Cardiac muscle cell (in vitro differentiated cells and primary cell): ENCODE measurements around the gene CCDC107. TPM values are rescaled to one million over a fixed set of nuclear protein-coding genes. Genes with fewer than 3 reads are reported as not detected.
"Not testable (repeated sequence)": the region's sequence is repeated elsewhere in the genome, so short reads cannot be mapped to it uniquely, and the experiment has no call there.

ENCODE experiments used
- DNase-seq, 2 donors: peaks; one replicate each; pipeline versions ENCODE4 v3.0.0 to v3.0.0-alpha.2; 2010 to 2017; ENCODE audit warnings: low read depth in 1 of 2, low spot score in 1 of 2
- H3K27ac ChIP-seq: fragments of 200-600 bp; sonication (generic); 2 replicates; pipeline ENCODE4 v1.5.1; 2016
- H3K27me3 ChIP-seq: fragments of 200-600 bp; sonication (generic); 2 replicates; pipeline ENCODE4 v1.6.0; 2016; ENCODE audit warnings: control low read depth
- H3K36me3 ChIP-seq: fragments of 200-600 bp; sonication (generic); 2 replicates; pipeline ENCODE4 v1.5.1; 2016; ENCODE audit warnings: control low read depth
- H3K4me1 ChIP-seq: fragments of 200-600 bp; sonication (generic); 2 replicates; pipeline ENCODE4 v1.8.1; 2017; ENCODE audit warnings: low read depth, mild to moderate bottlenecking, mixed run types
- H3K4me3 ChIP-seq: fragments of 200-600 bp; sonication (generic); 2 replicates; pipeline ENCODE4 v1.5.1; 2016; ENCODE audit warnings: mild to moderate bottlenecking
- H3K9me3 ChIP-seq: fragments of 200-600 bp; sonication (generic); 2 replicates; pipeline ENCODE4 v1.5.1; 2017; ENCODE audit warnings: low read depth, mild to moderate bottlenecking, control low read depth
- CTCF ChIP-seq: IDR thresholded peaks from 2 replicates; pipeline ENCODE4 v1.5.1; 2012; ENCODE audit warnings: low read depth, mild to moderate bottlenecking, low read length
- polyA plus RNA-seq: library from polyadenylated mRNA; unstranded; fragments of >200 nt; fragmentation: Nextera tagmentation; extraction: Ambion mirVana; gene quantifications from 2 replicates; pipeline ENCODE4 v1.2.1, GENCODE V29; 2016
- total RNA-seq: library from RNA; depleted of rRNA; stranded (reverse); fragments of >200 nt; gene quantifications from 2 replicates; pipeline ENCODE4 v1.2.3, GENCODE V29; 2016

The CCDC107 gene
- 26.5 and 29.3 TPM in 2 replicates for total RNA-seq
- 68.5 and 75.1 TPM in 2 replicates for polyA plus RNA-seq

GRCh38 chr9:35658137-35658967 lies at the start of gene CCDC107:
Gene CCDC107 (plus strand): TSS chr9:35658292. CDS start chr9:35658380, 88 bp downstream.
- Histone ChIP-seq H3K9me3 (no peaks in the 10 kb centered on the region), H3K27ac (peak within 1 kb of the TSS; percentile 99), H3K4me3 (peak within 1 kb of the TSS; percentile 79), H3K36me3 (no peaks in the 10 kb centered on the region), H3K27me3 (no peaks in the 10 kb centered on the region), H3K4me1 (peaks cover 21% of the 10 kb centered on the region)
- peak; percentile 90 to 93 for DNase-seq
- peak; percentile 41 for TF ChIP-seq CTCF

DNA sequence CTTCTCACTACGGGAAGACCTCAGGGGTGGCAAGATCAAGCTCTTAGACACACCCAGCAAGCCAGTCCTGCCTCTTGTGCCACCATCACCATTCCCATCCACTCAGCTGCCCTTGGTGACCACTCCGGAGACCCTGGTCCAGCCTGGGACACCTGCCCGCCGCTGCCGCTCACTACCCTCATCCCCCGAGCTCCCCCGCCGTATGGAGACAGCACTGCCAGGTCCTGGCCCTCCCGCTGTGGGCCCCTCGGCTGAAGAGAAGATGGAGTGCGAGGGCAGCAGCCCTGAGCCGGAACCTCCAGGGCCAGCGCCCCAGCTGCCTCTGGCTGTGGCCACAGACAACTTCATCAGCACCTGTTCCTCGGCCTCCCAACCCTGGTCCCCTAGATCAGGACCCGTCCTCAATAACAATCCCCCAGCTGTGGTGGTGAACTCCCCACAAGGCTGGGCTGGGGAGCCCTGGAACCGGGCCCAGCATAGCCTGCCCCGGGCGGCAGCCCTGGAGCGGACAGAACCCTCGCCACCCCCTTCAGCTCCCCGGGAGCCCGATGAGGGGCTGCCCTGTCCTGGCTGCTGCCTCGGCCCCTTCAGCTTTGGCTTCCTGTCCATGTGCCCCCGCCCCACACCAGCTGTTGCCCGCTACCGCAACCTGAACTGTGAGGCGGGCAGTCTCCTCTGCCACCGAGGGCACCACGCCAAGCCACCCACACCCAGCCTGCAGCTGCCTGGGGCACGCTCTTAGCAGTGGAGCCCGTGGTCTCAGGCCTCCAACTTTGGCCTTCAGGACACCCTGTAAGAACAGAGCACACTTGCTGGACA lies 48.9 kb upstream of the CCDC107 start:
- no peak overlapping the region for H3K4me3 ChIP-seq
- H3K27ac ChIP-seq = no peak overlapping the region

GRCh38 chr9:35609820-35610163 lies 48.3 kb upstream of the CCDC107 start:
- Histone ChIP-seq H3K4me3 (no peak overlapping the region), H3K27me3 (peaks cover 5% of the 10 kb centered on the region), H3K4me1 (peaks cover 3% of the 10 kb centered on the region), H3K27ac (no peak overlapping the region), H3K36me3 (peaks cover 10% of the 10 kb centered on the region), H3K9me3 (no peaks in the 10 kb centered on the region)
- TF ChIP-seq CTCF = no peak
- no peak for DNase-seq

More for the DNA sequence above, 48.9 kb upstream of the CCDC107 start:
- peaks cover 3% of the 10 kb centered on the region for H3K4me1 ChIP-seq
- H3K9me3 ChIP-seq = no peaks in the 10 kb centered on the region
- no peak for TF ChIP-seq CTCF
- no peak for DNase-seq
- peaks cover 10% of the 10 kb centered on the region for H3K36me3 ChIP-seq
- no peaks in the 10 kb centered on the region for H3K27me3 ChIP-seq

GRCh38 chr9:35611230-35611797 lies 46.8 kb upstream of the CCDC107 start:
- peaks cover 10% of the 10 kb centered on the region for H3K36me3 ChIP-seq
- H3K9me3 ChIP-seq = no peaks in the 10 kb centered on the region
- peaks cover 1% of the 10 kb centered on the region for H3K4me1 ChIP-seq
- H3K27me3 ChIP-seq = peaks cover 18% of the 10 kb centered on the region
- TF ChIP-seq CTCF = peak; percentile 79
- H3K27ac ChIP-seq = no peak overlapping the region
- no peak overlapping the region for H3K4me3 ChIP-seq
- DNase-seq = peak; percentile 56 to 58

DNA sequence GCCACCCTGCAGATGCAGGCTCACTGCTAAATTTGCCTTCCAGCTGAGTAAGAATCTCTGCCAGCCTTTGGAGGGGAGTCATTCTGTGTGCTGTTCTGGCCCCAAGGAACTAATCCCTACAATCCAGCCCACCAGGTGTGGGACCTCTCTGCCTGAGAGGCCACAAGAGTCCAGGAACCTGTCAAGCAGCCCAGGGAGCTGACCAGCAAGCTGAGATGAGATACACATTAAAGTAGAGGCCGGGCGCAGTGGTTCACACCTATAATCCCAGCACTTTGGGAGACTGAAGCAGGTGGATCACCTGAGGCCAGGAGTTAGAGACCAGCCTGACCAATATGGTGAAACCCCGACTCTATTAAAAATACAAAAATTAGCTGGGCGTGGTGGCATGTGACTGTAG lies 46.0 kb upstream of the CCDC107 start:
- not testable (repeated sequence) for H3K9me3 ChIP-seq, DNase-seq, H3K4me3 ChIP-seq, H3K4me1 ChIP-seq, H3K27ac ChIP-seq
- Histone ChIP-seq H3K27me3 (peaks cover 26% of the 10 kb centered on the region), H3K36me3 (peaks cover 10% of the 10 kb centered on the region)

- Histone ChIP-seq H3K36me3 (peaks cover 7% of the 10 kb centered on the region), H3K27ac (no peak overlapping the region), H3K4me3 (no peak overlapping the region), H3K9me3 (no peaks in the 10 kb centered on the region), H3K4me1 (no peaks in the 10 kb centered on the region), H3K27me3 (peaks cover 33% of the 10 kb centered on the region)
- DNase-seq = no peak
- TF ChIP-seq CTCF = no peak
These were observed 45.2 kb upstream of the CCDC107 start for GRCh38 chr9:35612843-35613242.
